Esophagus squamous epithelium (tissue), 5 donors: ENCODE results near the gene STN1. TPM values are rescaled to one million over a fixed set of nuclear protein-coding genes. Genes with fewer than 3 reads are reported as not detected.

Experiments used
- DNase-seq: peaks from one replicate; lab custom pipeline; 2025; lab: John Stamatoyannopoulos, UW
- H3K27ac ChIP-seq, 4 donors: fragments of 200-600 bp; sonication (generic); one replicate each; pipeline ENCODE4 v1.5.1; 2016 to 2019; ENCODE audit warnings: mild to moderate bottlenecking in 1 of 4
- H3K27me3 ChIP-seq, 4 donors: fragments of 200-600 bp; sonication (generic); 1 replicate in 3 of 4; 2 replicates in 1 of 4; pipeline versions ENCODE4 v1.5.1 to v1.6.0; 2017 to 2021; ENCODE audit warnings: antibody characterized with exemption in 1 of 4
- H3K36me3 ChIP-seq, 3 donors: fragments of 200-600 bp; sonication (generic); one replicate each; pipeline ENCODE4 v1.5.1; 2016 to 2019
- H3K4me1 ChIP-seq, 3 donors: fragments of 200-600 bp; sonication (generic); one replicate each; pipeline ENCODE4 v1.5.1; 2017 to 2019
- H3K4me3 ChIP-seq, 4 donors: fragments of 200-600 bp; sonication (generic); 1 replicate in 3 of 4; 2 replicates in 1 of 4; pipeline ENCODE4 v1.5.1; 2016 to 2019; ENCODE audit warnings: mild to moderate bottlenecking in 2 of 4, moderate library complexity in 1 of 4
- H3K9me3 ChIP-seq, 3 donors: fragments of 200-600 bp; sonication (generic); one replicate each; pipeline ENCODE4 v1.5.1; 2016 to 2019
- POLR2A ChIP-seq, 4 donors: fragments of 450-650 bp; IDR thresholded peaks; one replicate each; pipeline ENCODE4 v1.6.1; 2017; ENCODE audit warnings: antibody characterized with exemption in 4 of 4, mild to moderate bottlenecking in 4 of 4, moderate library complexity in 3 of 4
- WGBS, 2 donors: methylation state at CpG; one replicate each; pipeline ENCODE4 v1.1.5; 2018; 5-methylcytosine and 5-hydroxymethylcytosine counted together
- intact Hi-C: fragments of 100-400 bp; cut with DNase I; formaldehyde crosslinking; loops from one replicate; pipeline ENCODE4 v1.15.0; 2022
- total RNA-seq, 4 donors: library from RNA; depleted of rRNA; stranded (reverse); fragments of >200 nt; gene quantifications; one replicate each; pipeline ENCODE4 v1.1.0, GENCODE V29; 2016
- TF ChIP-seq, protein P1 (sequence below), 6 experiments: fragments of 450-650 bp in 4 of 6; fragments of 200-600 bp in 2 of 6; sonication (generic) in 2 of 6; IDR thresholded peaks; one replicate each; pipeline ENCODE4 v1.5.1; 2016 to 2019; ENCODE audit warnings: antibody characterized with exemption in 6 of 6, mild to moderate bottlenecking in 4 of 6, moderate library complexity in 4 of 6
- donor health status: DM: yes; HTN: yes; CAD: no.

The STN1 gene
- total RNA-seq, 4 donors from 2014 or later, result 20.4 to 52.8 (median 32.5) TPM

DNA sequence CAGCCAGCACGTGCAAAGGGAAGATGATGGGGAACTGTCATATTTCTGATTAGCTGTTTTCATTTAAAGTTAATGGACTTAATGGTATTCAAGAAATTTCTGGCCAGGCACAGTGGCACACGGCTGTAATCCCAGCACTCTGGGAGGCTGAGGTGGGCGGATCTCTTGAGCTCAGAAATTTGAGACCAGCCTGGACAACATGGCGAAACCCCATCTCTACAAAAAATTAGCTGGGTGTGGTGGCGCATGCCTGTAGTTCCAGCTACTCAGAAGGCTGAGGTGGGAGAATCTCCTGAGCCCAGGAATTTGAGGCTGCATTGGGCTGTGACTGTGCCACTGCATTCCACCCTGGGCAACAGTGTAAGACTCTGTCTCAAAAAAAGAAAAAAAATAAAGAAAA, 18.7 kb downstream of the STN1 start:
- no peak for TF ChIP-seq POLR2A (IDR thresholded peaks at IDR 0.05)
- TF ChIP-seq, protein P1, sequence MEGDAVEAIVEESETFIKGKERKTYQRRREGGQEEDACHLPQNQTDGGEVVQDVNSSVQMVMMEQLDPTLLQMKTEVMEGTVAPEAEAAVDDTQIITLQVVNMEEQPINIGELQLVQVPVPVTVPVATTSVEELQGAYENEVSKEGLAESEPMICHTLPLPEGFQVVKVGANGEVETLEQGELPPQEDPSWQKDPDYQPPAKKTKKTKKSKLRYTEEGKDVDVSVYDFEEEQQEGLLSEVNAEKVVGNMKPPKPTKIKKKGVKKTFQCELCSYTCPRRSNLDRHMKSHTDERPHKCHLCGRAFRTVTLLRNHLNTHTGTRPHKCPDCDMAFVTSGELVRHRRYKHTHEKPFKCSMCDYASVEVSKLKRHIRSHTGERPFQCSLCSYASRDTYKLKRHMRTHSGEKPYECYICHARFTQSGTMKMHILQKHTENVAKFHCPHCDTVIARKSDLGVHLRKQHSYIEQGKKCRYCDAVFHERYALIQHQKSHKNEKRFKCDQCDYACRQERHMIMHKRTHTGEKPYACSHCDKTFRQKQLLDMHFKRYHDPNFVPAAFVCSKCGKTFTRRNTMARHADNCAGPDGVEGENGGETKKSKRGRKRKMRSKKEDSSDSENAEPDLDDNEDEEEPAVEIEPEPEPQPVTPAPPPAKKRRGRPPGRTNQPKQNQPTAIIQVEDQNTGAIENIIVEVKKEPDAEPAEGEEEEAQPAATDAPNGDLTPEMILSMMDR (IDR thresholded peaks at IDR 0.05), result no peak

DNA sequence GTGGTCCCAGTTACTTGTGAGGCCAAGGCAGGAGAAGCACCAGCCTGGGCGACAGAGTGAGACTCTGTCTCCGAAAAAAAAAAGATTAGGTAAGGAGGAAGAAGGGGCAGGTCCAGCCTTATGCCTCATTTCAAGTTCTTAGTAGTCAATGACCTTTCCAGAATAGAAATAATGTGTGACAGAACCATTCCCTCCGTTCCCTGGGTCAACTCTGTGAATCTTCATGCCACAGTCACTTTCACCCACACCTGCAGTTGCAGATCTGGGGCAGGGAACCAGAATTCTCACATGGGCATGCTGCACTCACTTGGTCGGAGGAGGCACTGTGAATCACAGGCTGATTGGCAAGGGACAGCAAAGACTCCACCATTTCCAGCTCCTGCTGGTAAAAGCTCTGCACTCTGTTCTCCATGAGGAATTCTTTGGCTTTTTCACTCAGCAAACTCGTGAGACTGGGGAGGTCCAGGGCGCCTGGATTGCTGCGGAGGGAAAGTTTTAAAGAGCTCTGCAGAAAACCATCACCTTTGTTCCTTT, 20.7 kb downstream of the STN1 start:
- Histone ChIP-seq H3K9me3 (no peaks in the 10 kb centered on the region), H3K4me1 (peaks cover 11 to 86% (median 36%) of the 10 kb centered on the region in 3 donors), H3K27ac (peak overlapping the region in 3 of 4 donors; percentile 13 to 90 (median 90)), H3K4me3 (no peak overlapping the region), H3K27me3 (no peaks in the 10 kb centered on the region), H3K36me3 (peaks cover 8 to 50% (median 14%) of the 10 kb centered on the region in 3 donors)
- 75 to 81% methylated on average over 6 to 7 of the region's 7 CpGs for WGBS, 2 donors
- TF ChIP-seq, protein P1 (IDR thresholded peaks at IDR 0.05), result no peak
- TF ChIP-seq POLR2A (IDR thresholded peaks at IDR 0.05), result no peak
- no peak for DNase-seq
- intact Hi-C loops, result no loop called here

More for the DNA sequence above, 18.7 kb downstream of the STN1 start:
- no peak overlapping the region for H3K4me3 ChIP-seq
- H3K27me3 ChIP-seq, result no peaks in the 10 kb centered on the region
- H3K36me3 ChIP-seq, result peaks cover 8 to 63% (median 17%) of the 10 kb centered on the region in 3 donors
- intact Hi-C loops, result no loop called here
- H3K9me3 ChIP-seq, result no peaks in the 10 kb centered on the region
- 85 to 95% methylated on average over 5 of the region's 5 CpGs for WGBS, 2 donors
- peak overlapping the region in 2 of 4 donors; percentile 18 to 82 for H3K27ac ChIP-seq
- DNase-seq, result no peak
- peaks cover 11 to 70% (median 24%) of the 10 kb centered on the region in 3 donors for H3K4me1 ChIP-seq

DNA sequence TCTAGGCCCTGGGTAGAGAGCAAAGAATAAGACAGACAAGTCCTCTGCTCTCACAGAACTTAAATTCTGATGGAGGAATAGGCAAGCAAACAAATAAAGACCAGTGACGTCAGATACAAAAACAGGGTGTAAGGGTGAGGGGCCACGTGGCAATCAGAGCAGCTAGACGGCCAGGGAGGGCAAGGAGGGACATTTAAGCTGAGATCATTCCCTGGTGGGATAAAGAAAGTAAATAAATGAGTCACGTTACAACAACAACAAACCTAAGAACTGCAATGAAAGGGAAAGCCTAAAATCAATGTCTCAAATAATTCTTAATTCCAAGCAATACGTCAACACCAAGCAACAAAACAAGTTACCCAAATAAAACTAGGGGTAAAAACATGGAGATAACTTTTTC, 21.8 kb downstream of the STN1 start:
- peaks cover 12 to 58% (median 14%) of the 10 kb centered on the region in 3 donors for H3K36me3 ChIP-seq

DNA sequence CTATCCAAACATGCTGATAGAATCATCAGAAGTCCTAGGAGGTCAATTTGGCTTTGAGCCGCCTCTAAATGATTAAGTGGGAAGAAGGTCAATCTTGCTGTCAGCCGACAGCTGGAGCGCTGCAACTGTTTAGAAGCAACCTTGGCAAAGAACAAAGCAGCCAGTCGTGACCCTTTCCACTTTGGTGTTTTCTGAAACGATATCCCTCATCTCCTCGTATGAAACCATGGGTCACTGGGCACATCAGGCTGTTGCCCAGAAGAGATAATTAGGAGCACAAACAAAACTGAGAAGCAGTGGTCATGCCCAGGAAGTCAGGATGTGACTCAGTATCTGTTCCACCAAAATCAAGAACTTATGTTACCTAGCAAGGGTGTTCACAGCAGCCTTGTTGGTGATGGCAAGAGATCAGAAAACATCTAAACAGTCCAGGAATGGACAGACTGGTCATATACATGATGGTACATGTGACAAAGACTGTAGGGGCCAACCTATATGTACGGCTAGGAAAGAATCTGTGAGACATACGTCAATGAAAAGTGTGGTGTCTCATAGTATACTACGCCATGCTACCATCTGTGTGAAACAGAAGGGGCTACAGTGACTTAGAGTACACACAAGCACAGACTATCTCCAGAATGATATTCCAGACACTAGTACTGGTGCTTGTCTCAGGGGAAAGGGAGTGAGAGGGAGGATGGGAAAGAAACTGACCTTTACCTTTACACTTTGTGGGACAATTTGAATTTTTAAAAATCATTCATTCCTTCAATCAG, 22.4 kb downstream of the STN1 start:
- no peak for DNase-seq
- Histone ChIP-seq H3K27me3 (no peaks in the 10 kb centered on the region), H3K27ac (peak overlapping the region; percentile 80 to 90 (median 86)), H3K4me3 (no peak overlapping the region), H3K4me1 (peaks cover 11 to 83% (median 36%) of the 10 kb centered on the region in 3 donors), H3K36me3 (peaks cover 12 to 65% (median 14%) of the 10 kb centered on the region in 3 donors), H3K9me3 (no peaks in the 10 kb centered on the region)
- intact Hi-C loops, result no loop called here
- WGBS, 2 donors, result 68% methylated on average over 9 of the region's 9 CpGs
- TF ChIP-seq, protein P1 (IDR thresholded peaks at IDR 0.05), result no peak
- TF ChIP-seq POLR2A (IDR thresholded peaks at IDR 0.05), result no peak

More for the DNA sequence above, 21.8 kb downstream of the STN1 start:
- TF ChIP-seq, protein P1 (IDR thresholded peaks at IDR 0.05), result no peak
- no peak for TF ChIP-seq POLR2A (IDR thresholded peaks at IDR 0.05)
- WGBS, 2 donors, result 59 to 60% methylated on average over 5 of the region's 5 CpGs
- Histone ChIP-seq H3K9me3 (no peaks in the 10 kb centered on the region), H3K4me1 (peaks cover 11 to 83% (median 36%) of the 10 kb centered on the region in 3 donors), H3K4me3 (no peak overlapping the region), H3K27me3 (no peaks in the 10 kb centered on the region), H3K27ac (peak overlapping the region; percentile 80 to 90 (median 86))
- intact Hi-C loops, result no loop called here
- no peak for DNase-seq

DNA sequence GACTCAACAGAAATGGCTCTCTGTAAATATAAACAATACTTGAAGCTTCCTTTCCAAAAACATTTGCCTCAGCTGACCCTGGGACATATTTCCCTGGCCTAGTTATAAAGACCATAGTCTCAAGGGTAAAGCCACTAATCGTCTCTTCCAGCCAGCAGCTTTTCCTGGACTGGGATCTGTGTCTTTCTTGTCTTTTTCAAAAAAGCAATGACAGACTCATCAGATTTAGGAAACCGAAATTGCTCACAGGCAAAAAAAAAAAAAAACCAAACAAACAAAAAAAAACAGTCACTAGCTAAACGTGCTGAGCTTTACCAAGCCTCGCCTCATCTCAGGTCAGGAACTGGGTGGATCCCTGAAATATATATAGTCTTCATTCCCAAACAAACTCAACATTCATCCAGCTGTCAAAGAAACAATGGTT, 23.5 kb downstream of the STN1 start:
- WGBS, 2 donors, result 7 to 27% methylated on average over 4 of the region's 4 CpGs
- H3K27ac ChIP-seq, result peak overlapping the region; percentile 80 to 90 (median 86)
- H3K36me3 ChIP-seq, result peaks cover 11 to 61% (median 12%) of the 10 kb centered on the region in 3 donors
- TF ChIP-seq, protein P1 (IDR thresholded peaks at IDR 0.05), result no peak
- TF ChIP-seq POLR2A (IDR thresholded peaks at IDR 0.05), result no peak
- intact Hi-C loops, result no loop called here
- peaks cover 14 to 83% (median 35%) of the 10 kb centered on the region in 3 donors for H3K4me1 ChIP-seq
- no peaks in the 10 kb centered on the region for H3K9me3 ChIP-seq
- no peak for DNase-seq
- no peak overlapping the region for H3K4me3 ChIP-seq
- no peaks in the 10 kb centered on the region for H3K27me3 ChIP-seq
